Measurements from ENCODE around the gene FSCN2.

Gene FSCN2

DNA sequence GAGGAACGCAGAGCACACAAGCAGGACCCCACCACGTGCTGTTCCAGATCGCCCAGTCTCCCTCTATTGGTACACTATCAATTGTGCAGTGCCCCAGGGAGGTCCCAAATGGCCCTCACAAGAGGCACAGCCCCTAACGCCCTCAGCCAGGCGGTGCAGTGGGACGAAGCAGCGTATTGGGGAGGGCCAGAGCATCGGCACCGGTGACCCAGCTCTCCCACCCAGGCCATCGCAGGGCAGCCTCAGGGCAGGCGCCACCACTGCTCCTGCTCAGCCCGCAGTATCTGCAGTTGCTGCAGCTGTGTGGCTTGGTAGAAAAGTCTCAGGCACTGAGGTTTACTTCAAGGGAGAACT is 29.9 kb downstream of the FSCN2 start:
- DNase-seq: no peak

GRCh38 chr17:81558941-81559806 is 31.0 kb downstream of the FSCN2 start:
- DNase-seq: no peak

DNA sequence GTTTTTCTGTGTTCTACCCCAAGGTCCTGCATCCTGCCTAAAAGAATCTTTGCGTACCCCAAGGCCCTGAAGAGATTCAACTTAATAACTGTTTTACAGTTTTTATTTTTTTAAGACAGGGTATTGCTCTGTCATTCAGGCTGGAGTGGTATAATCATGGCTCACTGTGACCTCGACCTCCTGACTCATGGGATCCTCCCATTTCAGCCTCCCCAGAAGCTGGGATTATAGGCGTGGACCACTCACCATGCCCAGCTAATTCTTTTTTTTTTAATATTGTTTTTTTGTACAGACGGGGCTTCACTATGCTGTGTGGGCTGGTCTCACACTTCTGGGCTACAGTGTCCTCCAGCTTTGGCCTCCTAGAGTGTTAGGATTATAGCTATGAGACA is 33.3 kb downstream of the FSCN2 start:
- DNase-seq: no peak

DNA sequence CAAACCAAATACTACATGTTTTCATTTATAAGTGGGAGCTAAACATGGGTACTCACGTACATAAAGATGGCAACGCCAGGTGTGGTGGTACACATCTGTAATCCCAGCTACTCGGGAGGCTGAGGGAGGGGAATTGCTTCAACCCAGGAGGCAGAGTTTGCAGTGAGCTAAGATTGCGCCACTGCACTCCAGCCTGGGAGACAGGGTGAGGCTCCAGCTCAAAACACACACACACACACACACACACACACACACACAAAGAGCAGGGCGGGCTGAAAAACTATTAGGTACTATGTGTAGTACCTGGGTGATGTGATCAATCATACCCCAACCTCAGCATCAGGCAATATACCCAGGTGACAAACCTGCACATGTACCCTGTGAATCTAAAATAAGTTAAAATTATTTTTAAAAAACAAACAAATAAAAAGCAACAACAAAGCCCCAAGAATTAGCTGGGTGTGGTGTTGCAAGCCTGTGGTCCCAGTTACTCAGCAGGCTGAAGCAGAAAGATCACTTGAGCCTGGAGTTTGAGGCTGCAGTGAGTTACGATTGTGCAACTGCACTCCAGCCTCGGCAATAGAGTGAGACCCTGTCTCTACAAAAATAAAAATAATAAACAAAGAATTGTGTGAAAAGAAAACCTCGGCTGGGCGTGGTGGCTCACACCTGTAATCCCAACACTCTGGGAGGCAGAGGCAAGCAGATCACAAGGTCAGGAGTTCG is 35.8 kb downstream of the FSCN2 start:
- DNase-seq: no peak

DNA sequence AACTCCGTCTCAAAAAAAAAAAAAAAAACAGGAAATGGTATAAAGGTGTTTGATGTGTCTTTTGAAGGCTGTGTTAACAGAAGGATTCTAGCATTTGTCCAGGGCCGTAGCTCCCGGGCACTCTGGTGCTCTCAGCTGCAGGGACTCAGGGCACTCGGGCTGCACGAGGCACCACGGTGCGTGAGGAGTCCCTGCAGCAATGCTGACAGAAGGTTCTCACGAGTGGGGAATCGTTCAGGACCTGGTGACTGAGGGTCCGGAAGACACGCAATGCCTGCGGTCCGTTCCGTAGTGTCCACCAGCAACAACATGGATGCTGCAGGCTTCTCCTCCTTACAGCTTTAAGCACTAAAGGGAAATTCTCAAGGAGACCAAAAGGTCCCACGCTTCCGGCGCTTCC is 36.6 kb downstream of the FSCN2 start:
- no peak for DNase-seq

DNA sequence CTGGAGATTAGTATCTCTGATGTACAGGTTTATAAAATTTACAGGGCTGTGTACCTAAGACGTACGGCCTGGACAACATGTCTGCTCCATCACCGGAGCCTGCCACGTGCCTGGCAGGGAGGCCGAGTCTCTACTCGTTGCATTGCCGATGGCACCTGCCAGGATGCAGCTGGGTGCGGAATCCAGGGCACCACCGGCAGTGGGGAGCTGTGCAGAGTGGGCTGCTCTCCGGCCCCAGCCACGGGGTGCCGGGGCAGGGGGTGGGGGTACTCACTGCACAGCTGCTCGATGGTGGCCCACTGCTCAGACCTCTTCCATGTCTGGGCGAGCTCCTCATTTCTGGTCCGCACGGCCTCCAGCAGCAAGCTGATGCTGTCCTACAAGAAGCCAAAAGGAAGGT is 37.1 kb downstream of the FSCN2 start:
- DNase-seq: no peak

DNA sequence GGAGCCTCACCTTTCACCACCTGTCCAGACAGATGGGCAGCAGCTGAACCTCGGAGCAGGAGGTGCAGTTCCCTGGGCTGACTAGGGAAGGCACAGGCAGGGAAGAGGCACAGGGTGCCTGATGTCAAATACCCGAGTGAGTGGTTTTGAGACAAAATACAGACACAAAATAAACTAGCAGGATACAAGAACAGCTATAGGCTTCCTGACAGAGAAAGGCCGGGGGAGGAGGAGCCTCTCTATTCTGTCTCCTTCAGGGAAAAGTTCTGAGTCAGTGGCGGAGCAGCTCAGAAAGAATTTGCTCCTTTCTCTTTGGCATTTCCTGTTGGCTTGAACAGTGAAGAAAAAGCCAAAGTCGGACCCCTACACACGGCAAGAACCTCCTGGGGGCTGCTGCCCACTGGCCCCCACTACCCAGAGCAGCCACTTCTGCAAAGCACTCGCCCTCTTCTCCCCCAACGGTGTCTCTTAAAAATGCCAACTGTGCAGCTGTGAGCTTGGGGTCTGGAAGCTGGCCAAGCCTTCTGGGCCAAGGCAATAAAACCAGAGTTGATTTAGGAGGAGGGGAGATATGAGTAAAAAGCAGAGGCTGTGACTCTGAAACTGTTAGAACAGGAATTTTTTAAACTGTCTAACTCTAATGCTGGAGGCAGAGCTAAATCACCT is 38.4 kb downstream of the FSCN2 start:
- no peak for DNase-seq

GRCh38 chr17:81567191-81567590 is 39.0 kb downstream of the FSCN2 start:
- DNase-seq: no peak

- DNase-seq: no peak
Observed at GRCh38 chr17:81568416-81568815, 40.2 kb downstream of the FSCN2 start.

DNA sequence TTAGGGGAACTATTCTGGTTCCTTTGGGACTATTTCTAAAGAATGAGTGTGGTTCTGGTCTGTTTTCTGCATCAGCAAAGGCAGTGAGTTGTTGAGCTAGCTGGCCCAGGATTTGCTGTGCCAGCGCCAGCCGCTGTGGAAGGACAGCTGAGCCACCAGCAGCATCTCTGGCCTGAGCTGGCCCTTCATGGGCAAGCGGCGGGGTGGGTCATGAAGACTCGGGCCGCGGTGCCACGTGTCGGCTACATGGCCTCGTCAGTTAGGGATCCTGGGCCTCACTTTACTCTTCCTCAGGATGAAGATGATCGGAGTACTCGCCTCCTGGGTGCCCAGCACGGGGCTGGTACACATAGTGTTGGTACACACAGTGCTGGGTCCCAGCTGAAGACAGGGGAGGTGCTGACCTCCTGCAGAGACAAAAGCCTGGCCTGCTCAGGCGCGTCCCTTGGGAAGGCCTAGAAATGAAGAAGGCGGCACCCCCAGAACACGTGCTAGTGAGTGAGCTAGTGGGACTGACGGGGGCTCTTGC is 41.9 kb downstream of the FSCN2 start:
- DNase-seq: no peak

- no peak for DNase-seq
Observed at GRCh38 chr17:81570964-81571363, 42.8 kb downstream of the FSCN2 start.

DNA sequence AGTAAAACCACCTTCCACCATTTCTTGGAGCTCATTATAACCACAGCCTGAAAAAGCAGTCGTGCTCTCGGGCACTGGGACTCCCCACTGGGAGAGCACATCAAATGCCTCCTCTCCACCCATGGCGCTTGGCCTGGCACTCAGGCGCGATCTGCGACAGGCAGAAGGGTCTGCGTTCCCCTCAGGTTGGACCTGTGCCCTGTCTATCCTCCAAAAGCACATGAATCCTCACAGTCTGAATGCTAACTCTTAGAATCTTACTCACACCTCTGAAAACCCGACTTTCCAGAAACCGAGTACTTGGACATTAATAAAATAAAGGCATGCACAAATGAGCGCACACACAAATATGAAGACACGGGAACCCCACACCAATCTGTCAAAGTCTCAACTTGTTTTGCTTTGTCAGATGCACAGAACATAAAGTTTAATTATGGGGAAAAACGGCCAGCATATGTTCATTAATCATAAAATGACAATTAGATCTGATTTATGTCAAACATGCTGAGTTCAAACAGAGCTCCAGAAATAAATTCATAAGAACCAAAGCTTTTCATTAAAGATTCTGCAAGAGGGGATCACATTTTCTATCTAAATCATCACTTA is 44.5 kb downstream of the FSCN2 start:
- no peak for DNase-seq

DNA sequence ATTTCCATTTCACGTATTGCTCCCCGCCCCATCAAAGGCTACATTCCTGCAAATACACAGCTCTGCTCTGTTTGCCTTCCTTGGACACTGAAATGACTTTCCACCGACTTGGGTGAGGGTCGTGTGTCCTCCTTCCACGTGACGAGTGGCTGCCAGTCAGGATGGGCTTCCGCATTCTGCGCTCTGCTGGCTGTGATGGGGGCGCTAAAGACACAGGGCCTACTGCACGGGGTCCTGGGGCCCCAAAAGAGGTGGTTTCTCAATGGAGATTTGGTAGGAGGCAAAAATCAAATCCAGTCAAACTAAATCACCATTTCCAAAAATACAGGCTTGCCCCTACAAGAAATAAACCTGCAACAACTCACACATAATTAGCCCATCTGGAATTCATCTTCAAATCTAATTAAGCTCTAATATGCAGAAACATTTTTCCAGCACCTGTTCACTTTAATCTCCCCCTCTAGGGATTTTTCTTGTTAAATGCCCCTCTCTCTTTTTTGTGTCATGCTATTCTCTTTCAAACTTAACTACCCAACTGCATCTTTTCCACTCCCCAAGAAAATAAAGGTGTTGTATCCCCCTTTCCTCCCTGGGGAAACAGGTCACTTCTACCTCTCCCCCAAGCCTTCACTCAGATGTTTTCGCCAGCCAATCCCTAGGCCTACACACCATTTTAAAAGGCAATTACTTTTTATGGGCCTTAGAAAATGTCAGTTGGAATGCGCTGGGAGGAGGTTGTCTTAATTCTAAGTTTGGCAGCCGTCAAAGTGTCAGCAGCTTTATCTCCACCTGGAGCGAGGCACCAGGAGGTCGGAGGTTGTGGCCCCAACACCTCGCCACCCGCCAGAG is 45.8 kb downstream of the FSCN2 start:
- DNase-seq: no peak

- DNase-seq: no peak
Observed at GRCh38 chr17:81574643-81574956, 46.4 kb downstream of the FSCN2 start.

GRCh38 chr17:81575836-81576235 is 47.7 kb downstream of the FSCN2 start:
- DNase-seq: no peak

DNA sequence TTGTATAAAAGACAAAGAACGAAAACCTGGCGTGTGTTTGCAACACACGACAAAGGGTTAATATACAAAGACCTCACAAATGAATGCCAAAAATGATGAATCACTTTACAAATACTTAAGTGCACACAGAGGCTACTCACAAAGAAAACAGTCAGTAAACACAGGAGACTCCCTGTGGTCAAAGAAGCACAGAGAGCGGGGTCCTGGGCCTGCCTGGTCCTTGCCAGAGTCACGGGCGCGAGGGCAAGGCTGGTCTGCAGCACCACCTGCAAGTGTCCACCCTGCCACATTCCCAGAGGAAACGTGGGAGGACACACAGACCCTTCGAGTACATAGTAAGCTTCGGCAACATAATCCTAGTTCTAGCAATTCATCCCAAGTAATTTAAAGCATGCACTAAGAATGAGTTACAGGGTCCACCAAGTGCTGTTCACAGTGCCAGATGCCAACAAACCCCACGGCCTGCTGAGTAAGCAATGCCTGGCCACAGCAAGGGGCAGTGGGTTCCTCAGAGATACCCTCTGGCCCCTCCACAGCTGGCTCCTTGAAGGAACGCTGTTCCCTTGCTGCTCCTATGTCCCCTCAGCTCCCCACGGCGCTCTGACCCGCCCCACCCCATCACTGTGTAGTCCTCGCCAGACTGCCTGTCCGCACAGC is 48.6 kb downstream of the FSCN2 start:
- no peak for DNase-seq

GRCh38 chr17:81577278-81578000 is 49.3 kb downstream of the FSCN2 start:
- no peak for DNase-seq

GRCh38 chr17:81578038-81578441 is 49.9 kb downstream of the FSCN2 start:
- DNase-seq: no peak

DNA sequence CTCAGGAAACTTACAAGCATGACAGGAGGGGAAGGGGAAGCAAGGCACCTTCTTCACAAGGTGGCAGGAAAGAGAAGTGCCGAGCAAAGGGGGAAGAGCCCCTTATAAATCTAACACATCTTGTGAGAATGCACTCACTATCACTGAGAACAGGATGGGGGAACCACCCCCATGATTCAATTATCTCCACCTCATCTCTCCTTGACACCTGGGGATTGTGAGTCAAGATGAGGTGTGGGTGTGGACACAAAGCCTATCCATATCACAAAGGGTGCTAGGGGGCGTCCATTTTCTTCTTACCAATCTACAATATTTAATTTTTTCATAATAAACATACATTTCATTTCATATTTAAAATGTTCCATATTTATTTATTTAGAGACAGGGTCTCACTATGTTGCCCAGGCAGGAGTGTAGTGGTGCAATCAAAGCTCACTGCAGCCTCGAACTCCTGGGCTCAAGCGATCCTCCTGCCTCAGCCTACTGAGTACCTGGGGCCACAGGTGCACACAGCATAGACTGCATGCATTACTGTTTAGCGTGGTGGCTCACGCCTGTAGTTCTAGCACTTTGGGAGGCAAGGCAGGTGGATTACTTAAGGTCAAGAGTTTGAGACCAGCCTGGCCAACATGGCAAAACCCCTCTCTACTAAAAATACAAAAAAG is 50.5 kb downstream of the FSCN2 start:
- DNase-seq: peak; percentile 43

DNA sequence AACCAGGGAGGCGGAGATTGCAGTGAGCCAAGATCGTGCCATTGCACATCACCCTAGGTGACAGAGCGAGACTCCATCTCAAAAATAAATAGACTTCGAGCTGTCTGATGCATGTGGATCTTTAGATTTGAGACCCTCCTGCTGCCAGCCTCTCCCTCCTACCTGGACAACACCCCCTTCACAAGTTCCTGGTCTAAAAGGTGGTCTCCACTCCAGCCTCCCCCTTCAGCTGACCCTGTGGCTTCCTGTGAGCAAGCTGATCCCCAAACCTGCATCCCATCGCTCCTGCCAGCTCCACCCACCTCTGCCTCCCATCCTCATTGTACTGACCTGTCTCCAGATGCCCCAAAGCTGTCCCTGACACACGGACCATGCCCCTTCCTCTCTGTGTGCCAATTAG is 51.1 kb downstream of the FSCN2 start:
- no peak for DNase-seq

All from stimulated activated CD4-positive, alpha-beta T cell treated with anti-CD3 and anti-CD28 coated beads, Interleukin-1b, Interleukin-23, amount 100 ng/mL, for 48 hours (primary cell).